ENCODE data around the gene ANKRD1.
A peak's percentile ranks its signal among the peaks of the same experiment; 100 is the strongest.

Gene ANKRD1

GRCh38 chr10:90871766-90872647, 48.9 kb downstream of the ANKRD1 start, which contains the start of gene RPP30:
Gene RPP30 (plus strand): TSS chr10:90871974. CDS start chr10:90871987, 13 bp downstream.
- peak; percentile 89 for DNase-seq
- no peaks in the 10 kb centered on the region for H3K9me3 Mint-ChIP-seq

GRCh38 chr10:90871279-90871765, 49.6 kb downstream of the ANKRD1 start:
- Mint-ChIP-seq H3K27me3 (peaks cover 36% of the 10 kb centered on the region), H3K9me3 (no peaks in the 10 kb centered on the region), H3K36me3 (ENCODE audit: low read depth) (peaks cover 41% of the 10 kb centered on the region), H3K4me1 (ENCODE audit: low read depth) (peaks cover 38% of the 10 kb centered on the region), H3K27ac (peak overlapping the region; percentile 99), H3K4me3 (peak overlapping the region; percentile 91)
- peak; percentile 46 for DNase-seq

More at GRCh38 chr10:90871766-90872647, 48.9 kb downstream of the ANKRD1 start, which contains the start of gene RPP30:
- peaks cover 29% of the 10 kb centered on the region for H3K27me3 Mint-ChIP-seq
- H3K4me3 Mint-ChIP-seq: peak within 1 kb of the TSS; percentile 91
- H3K36me3 Mint-ChIP-seq (ENCODE audit: low read depth): peaks cover 48% of the 10 kb centered on the region
- H3K27ac Mint-ChIP-seq: peak within 1 kb of the TSS; percentile 99
- H3K4me1 Mint-ChIP-seq (ENCODE audit: low read depth): peaks cover 38% of the 10 kb centered on the region

GRCh38 chr10:90866050-90866598, 54.8 kb downstream of the ANKRD1 start:
- H3K4me3 Mint-ChIP-seq: no peak overlapping the region
- peaks cover 68% of the 10 kb centered on the region for H3K27me3 Mint-ChIP-seq
- DNase-seq: no peak
- H3K9me3 Mint-ChIP-seq: no peaks in the 10 kb centered on the region
- H3K4me1 Mint-ChIP-seq (ENCODE audit: low read depth): peaks cover 4% of the 10 kb centered on the region
- no peak overlapping the region for H3K27ac Mint-ChIP-seq
- H3K36me3 Mint-ChIP-seq (ENCODE audit: low read depth): no peaks in the 10 kb centered on the region

- Mint-ChIP-seq H3K36me3 (ENCODE audit: low read depth) (no peaks in the 10 kb centered on the region), H3K4me1 (ENCODE audit: low read depth) (no peaks in the 10 kb centered on the region), H3K9me3 (no peaks in the 10 kb centered on the region), H3K27me3 (peaks cover 66% of the 10 kb centered on the region), H3K27ac (no peak overlapping the region), H3K4me3 (no peak overlapping the region)
- no peak for DNase-seq
Measured at GRCh38 chr10:90865401-90865800, 55.5 kb downstream of the ANKRD1 start.

GRCh38 chr10:90862908-90863514, 57.9 kb downstream of the ANKRD1 start:
- Mint-ChIP-seq H3K27ac (no peak overlapping the region), H3K4me3 (no peak overlapping the region), H3K4me1 (ENCODE audit: low read depth) (peaks cover 10% of the 10 kb centered on the region), H3K27me3 (peaks cover 70% of the 10 kb centered on the region), H3K36me3 (ENCODE audit: low read depth) (no peaks in the 10 kb centered on the region), H3K9me3 (no peaks in the 10 kb centered on the region)
- DNase-seq: no peak
